Peyer's patch (tissue), 4 donors: Measurements from ENCODE around the gene ACOD1.

Experiments
- POLR2A ChIP-seq, 2 donors: fragments of 450-650 bp; IDR thresholded peaks; one replicate each; pipeline ENCODE4 v1.5.1; 2017; ENCODE audit warnings: antibody characterized with exemption in 2 of 2, mild to moderate bottlenecking in 2 of 2, moderate library complexity in 2 of 2
- TF ChIP-seq, protein P1 (sequence below), 6 experiments: fragments of 450-650 bp in 4 of 6; fragments of 200-600 bp in 2 of 6; sonication (generic) in 1 of 6; IDR thresholded peaks; one replicate each; pipeline ENCODE4 v1.5.1; 2017 to 2019; ENCODE audit warnings: antibody characterized with exemption in 6 of 6, mild to moderate bottlenecking in 3 of 6, moderate library complexity in 1 of 6

DNA sequence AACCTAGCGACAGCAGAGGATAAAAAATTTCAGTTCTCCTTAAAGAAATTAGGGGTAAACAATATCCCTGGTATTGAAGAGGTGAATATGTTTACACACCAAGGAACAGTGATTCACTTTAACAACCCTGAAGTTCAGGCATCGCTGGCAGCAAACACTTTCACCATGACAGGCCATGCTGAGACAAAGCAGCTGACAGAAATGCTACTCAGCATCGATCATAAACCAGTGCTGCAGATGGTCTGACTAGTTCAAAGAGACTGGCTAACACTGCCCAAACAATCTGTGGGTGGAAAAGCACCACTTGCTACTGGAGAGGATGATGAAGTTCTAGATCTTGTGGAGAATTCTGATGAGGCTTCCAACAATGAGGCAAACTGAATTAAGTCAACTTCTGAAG, 19.9 kb upstream of the ACOD1 start:
- TF ChIP-seq, protein P1, sequence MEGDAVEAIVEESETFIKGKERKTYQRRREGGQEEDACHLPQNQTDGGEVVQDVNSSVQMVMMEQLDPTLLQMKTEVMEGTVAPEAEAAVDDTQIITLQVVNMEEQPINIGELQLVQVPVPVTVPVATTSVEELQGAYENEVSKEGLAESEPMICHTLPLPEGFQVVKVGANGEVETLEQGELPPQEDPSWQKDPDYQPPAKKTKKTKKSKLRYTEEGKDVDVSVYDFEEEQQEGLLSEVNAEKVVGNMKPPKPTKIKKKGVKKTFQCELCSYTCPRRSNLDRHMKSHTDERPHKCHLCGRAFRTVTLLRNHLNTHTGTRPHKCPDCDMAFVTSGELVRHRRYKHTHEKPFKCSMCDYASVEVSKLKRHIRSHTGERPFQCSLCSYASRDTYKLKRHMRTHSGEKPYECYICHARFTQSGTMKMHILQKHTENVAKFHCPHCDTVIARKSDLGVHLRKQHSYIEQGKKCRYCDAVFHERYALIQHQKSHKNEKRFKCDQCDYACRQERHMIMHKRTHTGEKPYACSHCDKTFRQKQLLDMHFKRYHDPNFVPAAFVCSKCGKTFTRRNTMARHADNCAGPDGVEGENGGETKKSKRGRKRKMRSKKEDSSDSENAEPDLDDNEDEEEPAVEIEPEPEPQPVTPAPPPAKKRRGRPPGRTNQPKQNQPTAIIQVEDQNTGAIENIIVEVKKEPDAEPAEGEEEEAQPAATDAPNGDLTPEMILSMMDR (IDR thresholded peaks at IDR 0.05) = no peak
- no peak for TF ChIP-seq POLR2A (IDR thresholded peaks at IDR 0.05)
